ENCODE data around the gene COA8.
A peak's percentile ranks its signal among the peaks of the same experiment; 100 is the strongest.

The COA8 gene

DNA sequence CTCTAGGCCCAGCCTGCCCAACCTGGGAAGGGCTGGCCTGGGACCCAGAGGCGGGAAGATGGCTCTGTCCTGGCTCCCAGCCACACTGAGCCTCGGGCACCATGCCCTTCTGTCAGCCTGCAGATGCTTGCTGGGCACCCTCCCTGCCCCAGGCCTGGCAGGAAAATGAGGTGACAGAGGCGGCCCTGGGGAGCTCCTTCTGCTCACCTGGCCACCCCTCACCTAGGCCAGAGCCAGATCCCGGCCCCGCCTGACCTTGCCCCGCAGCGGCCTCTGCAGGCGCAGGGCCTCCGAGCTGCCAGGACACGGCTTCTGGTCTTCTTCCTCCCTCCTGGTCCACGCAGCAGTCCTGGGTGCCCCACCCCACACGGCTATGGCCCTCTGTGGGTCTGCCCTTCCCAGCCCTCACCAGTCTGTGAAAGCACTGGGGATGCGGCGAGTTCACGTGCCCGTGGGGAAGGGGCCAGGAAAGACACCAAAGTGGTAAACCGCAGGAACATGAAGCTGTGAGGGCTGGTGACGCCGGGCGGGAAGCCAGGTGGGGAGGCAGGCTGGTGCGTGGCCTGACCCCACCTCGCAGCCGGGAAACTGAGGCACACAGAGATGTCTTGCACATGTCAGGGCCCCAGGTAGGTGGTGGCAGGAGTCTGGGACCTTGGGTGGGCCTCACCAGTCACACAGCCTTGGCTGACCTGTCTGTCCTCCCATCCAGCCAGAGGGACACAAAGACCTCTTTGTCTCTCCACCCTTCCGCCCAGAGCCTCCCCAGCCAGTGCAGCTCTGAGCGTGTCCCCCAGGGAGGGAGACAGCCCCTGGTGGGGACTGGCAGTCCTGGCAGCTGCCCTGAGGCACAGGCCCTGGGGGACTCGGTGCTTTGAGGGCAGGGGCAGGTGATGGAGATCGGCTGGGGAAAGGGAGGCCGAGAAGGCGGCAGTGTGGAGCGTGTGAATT is 13.1 kb upstream of the COA8 start:
- DNase-seq: no peak

DNA sequence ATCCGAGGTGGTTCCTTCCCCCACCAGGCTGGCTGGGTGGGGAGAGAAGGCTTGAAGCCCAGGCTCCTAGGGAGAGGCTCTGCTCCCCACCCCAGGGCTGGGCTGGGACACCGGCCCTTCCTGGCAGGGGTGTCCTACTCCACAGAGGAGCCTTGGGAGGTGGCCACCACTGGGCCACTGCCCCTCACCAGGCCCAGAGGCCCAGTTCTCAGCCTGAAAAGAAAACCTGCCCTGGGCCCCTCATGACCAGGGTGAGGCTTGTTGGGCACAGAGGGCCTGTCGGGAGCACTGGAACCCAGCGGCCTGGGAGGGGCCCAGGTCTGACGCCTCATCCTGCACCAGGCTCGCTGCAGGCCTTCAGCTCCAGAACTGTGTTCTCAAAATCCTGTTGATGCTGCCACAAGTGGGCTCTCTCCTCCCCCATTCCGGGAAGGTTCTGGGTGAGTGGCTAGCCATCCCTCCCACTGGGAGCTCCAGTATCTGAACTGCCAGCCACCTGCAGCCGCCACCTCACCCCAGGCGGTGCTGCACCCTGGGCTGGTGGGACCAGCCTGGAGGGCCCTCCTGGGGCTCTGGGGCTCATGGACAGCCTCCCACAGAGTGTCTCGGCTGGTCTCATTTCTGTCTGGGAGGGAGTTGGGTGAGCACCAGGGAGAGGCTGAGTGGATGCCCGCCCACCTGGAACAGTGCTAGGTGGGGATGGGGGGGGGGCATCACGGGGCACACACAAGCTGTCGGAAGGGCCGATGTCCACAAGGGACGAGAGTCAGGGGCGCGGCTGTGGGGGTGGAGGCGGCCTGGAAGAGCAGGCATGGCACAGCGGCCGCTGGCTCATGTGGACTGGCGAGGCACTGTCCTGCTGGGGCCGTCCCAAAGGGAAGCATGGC is 12.1 kb upstream of the COA8 start:
- no peak for DNase-seq

DNA sequence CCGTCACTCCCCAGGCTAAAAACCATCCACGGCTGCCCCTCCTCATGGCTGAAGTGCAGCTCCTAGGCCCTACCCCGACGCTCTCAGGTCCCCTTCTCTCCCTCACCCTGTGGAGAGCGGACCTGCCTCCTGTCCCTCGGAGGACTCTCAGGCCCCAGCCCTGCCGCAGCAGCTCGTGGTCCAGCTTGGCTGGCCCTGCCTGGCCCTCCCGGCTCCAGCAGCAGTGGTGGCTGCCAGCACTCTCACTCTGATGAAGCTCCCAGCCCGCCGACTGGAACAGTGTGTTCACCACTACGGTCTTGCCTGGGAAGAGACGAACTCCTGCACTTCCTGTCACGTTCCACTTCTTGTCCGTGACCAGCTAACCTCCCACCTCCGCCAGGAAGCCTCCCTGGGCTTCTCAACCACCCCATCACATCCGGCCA is 11.4 kb upstream of the COA8 start:
- DNase-seq: peak; percentile 78

DNA sequence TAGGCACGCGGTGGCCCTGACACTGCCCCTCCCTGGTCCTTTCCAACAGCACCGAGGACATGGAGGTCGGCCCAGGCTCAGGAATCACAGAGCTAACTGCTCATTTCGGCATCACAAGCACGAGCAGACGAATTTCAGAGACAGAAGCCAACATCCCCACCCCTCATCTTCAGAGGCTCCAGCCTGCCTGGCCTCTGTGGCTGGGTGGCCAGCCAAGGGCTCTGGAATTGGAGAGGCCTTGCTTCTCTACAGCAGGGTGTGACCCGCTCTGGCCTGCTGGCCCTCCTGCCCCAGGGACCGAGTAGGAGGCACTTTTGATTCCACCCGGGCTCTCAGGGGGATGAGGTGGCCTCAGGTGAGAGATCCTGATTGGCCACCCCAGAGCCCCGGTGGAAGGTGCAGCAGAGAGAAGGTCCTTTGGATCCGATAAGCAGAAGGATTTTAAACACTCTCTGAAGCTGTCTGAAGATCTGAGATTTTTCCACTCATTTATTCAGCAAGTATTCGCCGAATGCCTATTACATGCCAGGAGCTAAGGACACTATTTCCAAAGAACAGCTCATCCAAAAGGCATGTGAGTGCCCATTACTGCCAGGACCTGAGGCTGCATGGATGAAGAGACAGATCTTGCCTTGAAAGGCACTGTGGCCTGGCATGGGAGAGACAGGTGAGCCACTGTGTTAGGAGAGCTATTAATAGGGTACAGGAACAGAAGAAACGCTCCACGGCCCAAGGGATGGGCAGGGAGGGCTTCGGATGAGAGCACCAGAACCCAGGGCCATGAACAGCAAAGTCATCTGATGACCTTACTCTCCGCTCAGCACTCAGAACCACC is 10.5 kb upstream of the COA8 start:
- peak; percentile 85 for DNase-seq

DNA sequence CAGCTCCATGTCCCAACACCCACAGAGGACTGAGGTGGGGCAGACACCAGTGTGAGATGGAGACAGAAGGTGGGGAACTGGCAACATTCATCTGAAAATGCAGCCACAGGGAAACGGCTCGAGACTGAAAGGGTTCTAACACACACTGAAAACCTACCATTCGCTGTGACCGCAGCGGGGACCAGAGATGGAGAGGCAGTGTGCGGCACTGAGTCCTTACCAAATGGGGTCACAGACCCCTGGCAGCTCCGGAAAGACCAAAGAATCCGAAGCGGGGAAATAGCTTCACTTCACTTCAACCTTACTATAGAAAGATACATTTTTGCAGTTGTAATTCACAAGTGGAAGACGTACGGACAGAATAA is 9.9 kb upstream of the COA8 start:
- no peak for DNase-seq

DNA sequence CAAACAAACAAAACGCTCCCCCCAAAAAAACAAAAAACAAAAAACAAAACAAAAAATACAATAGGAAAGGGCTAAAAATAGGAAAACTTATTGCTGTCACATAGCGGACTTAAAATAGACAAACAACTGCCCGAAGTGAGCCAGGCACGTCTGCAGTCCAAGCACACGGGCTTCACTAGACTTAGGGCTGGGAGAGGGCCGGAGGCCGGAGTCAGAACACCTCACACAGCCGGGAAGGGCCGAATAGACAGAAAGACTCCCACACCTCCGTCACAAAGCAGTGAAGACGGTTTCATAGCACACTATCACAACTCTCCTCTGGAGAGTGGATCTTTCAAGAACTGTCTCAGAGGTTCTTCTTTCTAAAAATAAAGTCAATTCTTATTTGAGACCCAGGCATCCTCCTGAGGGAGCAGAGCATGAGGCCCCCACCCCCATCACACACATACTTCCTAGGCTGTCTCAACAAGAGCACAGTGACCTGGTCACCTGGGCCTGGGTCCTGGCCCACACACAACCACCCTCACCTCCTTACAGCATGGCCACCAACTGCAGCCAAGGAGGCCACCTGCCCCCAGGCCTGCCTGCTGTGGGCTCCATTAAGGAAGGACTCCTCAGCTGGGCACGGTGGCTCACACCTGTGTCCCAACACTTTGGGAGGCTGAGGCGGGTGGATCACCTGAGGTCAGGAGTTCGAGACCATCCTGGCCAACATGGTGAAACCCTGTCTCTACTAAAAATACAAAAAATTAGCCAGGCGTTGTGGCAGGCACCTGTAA is 7.0 kb upstream of the COA8 start:
- no peak for DNase-seq

DNA sequence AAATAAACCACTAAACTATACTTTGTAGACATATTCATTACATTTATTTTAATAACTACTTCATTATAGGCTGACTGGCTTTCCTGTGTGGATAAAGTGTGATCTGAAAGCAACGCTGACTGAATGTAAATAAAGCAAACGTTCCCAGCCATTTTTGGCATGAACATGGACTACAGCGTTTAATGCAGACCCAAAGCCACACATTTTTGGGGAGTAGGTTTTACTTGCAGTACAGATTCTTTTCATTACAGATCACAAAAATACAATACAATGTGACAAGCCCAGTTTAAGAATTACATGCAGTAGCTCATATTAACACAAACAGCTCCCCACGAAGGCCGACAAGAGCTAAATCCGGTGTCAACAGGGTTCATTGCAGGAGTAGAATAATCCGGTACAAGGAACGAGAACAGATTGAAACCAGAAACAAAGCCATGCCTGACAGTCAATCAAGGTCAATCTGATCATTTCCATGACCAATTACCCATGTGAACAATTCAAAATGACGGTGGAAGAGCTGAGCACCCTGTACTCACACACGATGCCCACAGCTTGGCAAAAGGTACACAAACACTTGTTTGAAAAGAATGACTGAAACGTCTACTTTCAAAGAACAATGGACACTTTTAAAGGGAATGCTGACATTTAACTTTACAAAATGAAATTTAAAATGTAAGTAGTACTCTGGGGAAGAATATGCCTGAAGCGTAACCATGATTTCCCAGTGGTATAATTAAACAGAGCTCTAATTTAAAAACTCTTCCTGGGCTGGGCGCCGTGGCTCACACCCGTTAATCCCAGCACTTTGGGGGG is 5.6 kb upstream of the COA8 start:
- no peak for DNase-seq

DNA sequence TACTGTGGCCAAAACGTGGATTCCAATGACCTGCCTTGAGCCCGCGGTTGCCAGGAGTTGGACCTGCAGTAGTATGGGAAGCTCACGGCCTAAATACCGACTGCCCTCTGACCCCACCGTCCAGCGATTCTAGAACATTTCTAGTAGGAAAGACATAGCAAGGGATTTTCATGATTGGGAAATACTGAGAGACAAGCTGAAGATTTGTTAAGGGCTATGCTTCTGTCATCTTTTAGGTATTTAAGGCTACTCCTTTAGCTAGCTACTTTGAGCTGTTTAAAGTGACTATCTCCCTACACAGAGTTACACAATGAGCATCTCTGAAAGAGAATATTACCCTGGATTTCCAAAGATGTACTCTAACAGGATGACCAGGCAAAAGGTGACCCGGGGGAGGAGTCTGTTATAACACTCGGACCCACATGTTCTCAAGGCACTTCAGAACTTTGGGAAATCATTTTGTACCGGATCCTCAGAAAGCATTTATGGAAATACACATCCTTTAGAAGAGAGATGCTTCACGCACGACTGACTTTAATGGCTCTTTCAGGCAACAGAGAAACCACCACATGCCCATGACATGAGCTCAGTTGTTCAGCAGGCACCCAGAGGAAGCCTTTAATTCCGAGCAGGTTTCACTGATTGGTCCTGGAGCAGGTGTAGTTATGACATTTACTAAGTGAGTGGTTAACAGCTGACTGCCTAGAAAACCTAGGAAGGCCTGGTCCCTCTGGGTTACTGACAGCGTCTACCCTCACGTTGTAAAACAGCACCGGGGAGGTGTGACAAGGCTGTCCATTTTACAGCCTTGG is 4.5 kb upstream of the COA8 start:
- DNase-seq: no peak

DNA sequence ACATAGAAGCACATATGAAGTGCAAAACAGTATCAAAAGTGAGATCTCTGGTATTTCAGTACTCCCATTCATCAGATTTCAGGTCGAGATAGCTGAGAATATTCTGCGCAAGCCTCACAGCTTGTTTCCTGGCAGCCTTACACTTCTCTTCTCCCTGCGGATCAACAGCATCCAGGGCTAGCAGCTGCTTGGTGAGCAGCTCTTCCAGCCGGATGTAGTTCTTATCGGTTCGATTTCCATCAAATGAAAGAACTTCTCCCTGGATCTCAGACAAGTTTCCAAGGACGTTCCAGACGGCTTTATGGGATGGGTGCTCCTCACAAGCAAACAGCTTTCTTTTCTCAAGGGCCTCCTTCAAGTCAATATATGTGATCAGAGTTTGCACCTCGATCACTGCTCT is 3.0 kb upstream of the COA8 start:
- no peak for DNase-seq

DNA sequence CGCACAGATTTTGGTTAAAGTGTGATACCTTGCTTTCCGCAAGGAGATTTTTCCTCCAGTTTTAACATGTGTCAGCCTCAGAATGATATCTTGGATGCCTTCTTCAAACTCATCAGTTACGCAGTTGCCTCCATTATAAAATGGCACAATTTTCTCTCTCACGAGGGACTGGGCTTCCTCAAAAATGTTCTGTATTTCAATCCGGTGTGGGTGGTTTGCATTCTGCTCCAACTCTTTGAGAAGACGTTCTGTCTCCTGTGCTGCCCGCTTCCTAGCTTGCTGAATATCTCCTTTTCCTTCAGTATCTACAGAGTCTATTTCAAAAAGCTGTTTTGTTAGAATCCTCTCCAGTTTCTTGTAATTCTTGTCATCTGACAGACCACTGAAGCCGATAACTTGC is 2.1 kb upstream of the COA8 start:
- DNase-seq: no peak

DNA sequence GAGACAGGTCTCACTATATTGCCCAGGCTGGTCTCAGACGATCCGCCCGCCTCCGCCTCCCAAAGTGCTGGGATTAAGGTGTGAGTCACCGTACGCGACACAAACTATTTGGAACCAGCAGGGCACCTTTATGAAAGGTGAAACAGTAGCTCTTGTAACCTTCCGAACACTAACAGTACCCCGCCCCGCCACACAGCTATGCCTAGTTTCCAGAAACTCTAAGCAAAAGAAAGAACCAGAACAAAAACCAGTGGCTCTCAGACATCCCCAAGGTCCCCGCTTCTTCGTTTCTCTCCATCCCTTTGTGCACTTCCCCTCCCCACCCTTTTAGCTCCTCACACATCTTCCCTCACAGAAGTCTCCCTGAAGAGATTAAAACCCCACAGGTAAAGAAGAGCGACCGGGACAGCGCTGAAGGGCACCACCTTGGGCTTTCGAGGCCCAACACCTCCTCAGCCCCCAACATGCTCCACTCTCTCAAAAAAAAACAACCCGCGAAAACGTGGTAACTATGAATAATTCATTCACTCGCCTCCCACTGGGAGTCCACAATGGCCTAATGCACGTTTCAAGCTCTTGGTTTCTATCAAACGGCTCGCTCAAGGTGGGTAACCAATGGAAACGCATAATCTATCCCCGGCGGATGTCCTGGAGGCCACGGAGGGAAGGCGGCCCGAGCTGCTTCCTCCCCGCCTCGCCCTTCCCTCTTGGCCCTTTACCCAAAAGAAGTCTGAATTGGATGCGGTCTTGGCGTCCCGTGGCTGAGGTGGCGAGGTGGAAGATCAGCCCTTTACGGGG is 1.2 kb upstream of the COA8 start:
- no peak for DNase-seq

DNA sequence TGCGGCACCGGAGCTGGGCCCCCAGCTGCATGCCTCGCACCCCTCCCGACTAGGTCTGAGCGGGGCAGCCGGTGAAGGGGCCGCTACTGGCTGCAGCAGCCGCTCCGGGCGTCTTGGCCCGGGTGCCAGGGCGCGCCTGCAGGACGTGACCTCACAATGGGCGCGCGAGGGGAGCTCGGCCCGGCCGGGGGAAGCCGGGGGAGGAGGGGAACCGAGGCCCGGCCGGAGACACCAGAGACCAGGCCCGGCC is 656 bp upstream of the COA8 start:
- peak; percentile 78 for DNase-seq

DNA sequence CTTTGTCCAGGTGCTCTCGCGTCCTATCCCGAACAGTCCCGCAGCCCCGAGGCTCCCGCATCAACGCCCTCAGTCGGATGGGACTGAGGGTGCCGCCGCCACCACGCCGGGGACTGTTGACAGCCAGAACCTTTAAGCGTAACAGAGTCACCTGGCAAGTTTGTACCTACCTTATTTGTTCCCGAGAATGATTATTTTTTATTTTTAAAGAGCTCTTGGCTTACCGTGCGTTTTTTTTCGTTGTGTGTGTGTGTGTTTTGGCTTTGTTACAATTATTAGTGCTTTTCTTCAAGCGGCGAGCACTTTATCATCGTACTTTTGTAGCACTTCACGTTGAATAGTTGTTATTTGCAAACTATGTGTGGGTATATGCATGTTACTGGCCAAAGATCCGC is 463 bp downstream of the COA8 start:
- no peak for DNase-seq

DNA sequence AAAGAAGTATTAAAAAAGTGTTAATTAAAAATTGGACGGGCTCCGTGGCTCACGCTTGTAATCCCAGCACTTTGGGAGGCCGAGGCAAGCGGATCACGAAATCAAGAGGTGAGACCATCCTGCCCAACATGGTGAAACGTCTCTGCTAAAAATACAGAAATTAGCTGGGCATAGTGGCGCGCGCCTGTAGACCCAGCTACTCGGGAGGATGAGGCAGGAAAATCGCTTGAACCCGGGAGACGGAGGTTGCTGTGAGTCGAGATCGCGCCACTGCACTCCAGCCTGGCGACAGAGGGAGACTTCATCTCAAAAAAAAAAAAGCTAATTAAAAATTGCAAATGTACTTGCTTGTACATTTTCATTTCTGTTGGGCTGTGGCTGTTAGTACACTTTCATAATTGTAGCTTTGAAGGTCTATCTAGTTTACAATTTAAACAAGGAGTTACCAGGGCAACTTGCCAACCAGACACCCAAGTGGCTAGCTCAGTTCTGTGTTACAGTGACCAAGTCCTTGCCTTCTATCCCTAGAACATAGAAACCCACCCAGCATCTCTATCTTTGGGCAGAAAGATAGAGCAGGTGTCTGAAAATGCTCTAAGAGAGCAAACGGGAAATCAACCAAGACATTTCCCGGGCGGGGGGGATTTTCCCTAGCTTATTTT is 1.2 kb downstream of the COA8 start:
- no peak for DNase-seq

DNA sequence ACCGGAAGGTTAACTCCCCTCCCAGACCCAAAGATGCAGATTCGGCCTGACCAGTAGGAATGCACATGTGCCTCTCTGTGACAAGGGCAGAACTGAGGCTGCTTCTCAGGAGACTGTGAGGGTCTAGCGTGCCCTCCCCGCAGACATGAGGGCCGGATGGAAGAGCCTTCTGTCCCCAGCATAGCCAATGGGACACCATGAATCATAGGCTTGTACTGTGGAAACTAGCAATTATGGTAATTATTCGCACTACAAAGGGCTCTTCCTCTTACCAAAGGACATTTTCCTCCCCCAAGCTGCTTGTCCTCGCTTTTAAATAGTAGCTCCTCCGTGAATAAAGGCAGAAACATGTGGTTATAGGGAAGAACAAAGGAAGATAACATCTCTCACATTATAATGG is 6.2 kb downstream of the COA8 start:
- DNase-seq: peak; percentile 47

DNA sequence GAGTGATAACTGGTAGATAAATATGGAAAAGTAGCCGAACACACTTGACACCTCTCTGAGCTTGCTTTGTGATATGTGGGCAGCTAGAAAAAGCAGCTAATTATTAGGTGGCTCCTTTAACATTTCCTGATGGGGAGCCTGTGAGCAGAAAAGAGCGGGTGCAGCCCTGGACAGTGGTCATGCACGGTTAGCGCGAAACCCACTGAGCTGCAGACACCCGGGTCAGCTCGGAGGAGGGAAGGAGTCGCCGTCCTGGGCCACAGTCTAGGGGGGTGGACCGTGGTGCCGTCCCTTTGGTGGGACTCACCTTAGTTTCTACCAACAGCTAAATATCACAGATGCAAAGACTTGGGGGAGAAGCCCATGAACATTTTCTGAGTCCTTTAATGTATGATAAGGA is 6.6 kb downstream of the COA8 start:
- no peak for DNase-seq

DNA sequence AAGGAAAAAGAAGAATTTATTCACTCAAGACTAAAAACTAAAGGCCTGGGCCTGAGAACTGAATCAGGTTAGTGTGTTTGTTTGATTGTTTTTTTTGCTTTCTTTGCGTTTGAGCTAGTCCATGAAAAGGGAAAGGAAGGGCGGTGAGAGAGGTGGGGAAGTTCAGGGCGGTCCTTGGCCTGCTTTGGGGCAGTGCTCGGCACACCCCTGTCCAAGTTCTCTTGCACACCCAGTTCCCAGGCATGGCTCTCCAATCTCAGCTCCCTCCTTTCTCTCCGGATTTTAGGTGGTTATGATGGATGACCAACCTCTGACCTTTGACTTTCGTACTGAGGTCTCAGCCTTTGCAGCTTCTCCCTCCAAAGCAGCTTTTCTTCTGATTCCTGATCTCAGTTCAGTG is 11.3 kb downstream of the COA8 start:
- DNase-seq: no peak

DNA sequence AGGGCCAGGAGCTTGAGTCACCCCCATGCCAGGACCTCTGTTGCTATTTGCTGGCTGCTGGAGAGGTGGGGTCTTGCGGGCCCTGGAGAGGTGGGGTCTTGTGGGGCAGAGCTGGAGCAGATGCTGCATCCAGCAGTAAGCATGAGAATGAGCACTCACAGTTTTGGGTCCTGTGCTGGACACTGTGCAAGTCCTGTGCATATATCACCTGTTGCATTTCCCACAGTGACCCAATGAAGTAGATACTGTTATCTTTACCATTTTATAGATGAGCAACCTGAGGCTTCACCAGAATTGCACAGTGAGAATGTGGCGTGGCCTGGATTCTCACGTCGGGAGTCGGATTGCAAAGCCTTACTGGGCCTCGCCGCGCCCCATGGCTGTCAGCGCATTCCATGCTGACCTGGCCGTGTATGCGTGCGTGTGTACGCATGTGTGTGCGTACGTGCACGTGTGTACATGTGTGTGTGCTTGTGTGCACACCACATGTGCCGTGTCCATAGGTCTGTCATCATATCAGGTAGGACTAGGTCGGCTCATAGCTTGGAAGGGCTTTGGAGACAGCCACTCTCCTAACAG is 12.0 kb downstream of the COA8 start:
- no peak for DNase-seq

Measured in left hindlimb (tissue), 1 donor.